Coronary artery (tissue), 2 donors: Measurements from ENCODE around the gene KLHL36.

Experiments used
- DNase-seq: peaks from one replicate; pipeline ENCODE4 v3.0.0-alpha.2; 2017; ENCODE audit warnings: low spot score
- H3K27ac ChIP-seq, 2 donors: fragments of 200-600 bp; sonication (generic); one replicate each; pipeline ENCODE4 v1.5.1; 2016 to 2019
- H3K4me3 ChIP-seq: fragments of 200-600 bp; sonication (generic); 2 replicates; pipeline ENCODE4 v1.5.1; 2016; ENCODE audit warnings: mild to moderate bottlenecking, moderate library complexity
- TF ChIP-seq, protein P1 (sequence below): fragments of 200-600 bp; sonication (generic); IDR thresholded peaks from one replicate; pipeline ENCODE4 v1.5.1; 2019; ENCODE audit warnings: antibody characterized with exemption

Gene KLHL36

DNA sequence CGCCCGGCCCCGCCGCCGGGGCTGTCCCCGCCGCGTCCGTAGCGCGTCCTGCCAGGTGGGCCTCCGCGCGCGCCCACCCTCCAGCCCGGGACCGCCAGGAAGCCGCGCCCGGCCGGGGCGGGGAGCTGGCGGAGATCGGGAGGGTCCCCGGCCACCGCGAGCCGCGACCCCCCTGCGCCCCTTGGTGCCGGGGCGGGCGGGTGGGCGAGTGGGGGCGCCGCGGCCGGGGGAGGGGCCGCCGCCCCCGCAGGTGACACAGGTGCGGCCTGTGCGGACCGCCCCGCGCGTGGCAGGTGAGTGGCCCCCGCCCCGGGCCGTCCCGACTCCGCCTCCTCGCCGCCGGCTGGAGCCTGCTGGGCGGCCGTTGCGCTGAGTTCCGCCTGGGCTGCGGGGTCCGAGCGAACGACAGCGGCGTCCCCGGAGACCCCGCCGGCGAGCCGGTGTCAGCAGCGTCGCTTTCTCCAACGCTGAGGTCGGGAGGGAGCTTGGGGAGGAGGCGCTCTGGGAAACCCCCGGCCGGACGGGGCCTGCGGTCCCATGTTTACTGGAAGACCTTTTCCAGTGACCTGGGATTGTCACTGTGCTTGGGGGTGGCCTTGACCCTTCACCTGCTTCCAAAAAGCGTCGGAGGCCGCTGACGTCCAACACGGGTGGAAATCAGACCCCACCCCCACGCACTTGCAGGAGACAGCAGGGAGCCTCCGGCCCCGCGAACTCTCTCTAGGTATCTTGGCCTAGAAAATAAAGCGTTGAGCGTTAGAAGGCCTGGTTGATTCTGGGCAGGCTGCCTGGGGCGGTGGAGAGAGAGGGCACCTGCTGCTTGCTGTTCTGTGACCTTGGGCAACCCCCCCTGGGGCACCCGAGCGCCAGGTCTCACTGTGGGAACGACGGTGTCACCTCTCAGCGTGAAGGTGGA lies 542 bp downstream of the KLHL36 start:
- peak overlapping the region; percentile 87 to 92 for H3K27ac ChIP-seq
- DNase-seq = no peak
- peak overlapping the region; percentile 84 for H3K4me3 ChIP-seq
- TF ChIP-seq, protein P1, sequence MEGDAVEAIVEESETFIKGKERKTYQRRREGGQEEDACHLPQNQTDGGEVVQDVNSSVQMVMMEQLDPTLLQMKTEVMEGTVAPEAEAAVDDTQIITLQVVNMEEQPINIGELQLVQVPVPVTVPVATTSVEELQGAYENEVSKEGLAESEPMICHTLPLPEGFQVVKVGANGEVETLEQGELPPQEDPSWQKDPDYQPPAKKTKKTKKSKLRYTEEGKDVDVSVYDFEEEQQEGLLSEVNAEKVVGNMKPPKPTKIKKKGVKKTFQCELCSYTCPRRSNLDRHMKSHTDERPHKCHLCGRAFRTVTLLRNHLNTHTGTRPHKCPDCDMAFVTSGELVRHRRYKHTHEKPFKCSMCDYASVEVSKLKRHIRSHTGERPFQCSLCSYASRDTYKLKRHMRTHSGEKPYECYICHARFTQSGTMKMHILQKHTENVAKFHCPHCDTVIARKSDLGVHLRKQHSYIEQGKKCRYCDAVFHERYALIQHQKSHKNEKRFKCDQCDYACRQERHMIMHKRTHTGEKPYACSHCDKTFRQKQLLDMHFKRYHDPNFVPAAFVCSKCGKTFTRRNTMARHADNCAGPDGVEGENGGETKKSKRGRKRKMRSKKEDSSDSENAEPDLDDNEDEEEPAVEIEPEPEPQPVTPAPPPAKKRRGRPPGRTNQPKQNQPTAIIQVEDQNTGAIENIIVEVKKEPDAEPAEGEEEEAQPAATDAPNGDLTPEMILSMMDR = no peak

DNA sequence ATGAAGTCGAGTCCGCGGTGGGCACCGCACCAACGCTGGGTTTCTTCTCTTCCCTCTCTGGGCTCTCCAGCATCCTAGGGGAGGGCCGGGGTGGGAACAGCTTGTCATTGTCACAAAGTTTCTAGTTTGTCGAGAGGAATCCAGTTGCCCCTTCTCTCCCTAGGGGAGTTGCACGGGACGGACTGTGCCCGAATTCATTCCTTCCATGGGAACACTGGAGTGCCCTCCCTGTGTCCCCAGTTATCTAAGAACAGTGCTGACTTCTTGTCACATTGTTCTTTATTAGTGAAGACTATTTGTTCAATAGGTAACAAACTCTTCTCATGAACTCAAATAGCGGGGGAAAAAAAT lies 1.2 kb downstream of the KLHL36 start:
- DNase-seq = no peak
- Histone ChIP-seq H3K4me3 (peak overlapping the region; percentile 84), H3K27ac (peak overlapping the region; percentile 87 to 92)
- TF ChIP-seq, protein P1 = no peak

DNA sequence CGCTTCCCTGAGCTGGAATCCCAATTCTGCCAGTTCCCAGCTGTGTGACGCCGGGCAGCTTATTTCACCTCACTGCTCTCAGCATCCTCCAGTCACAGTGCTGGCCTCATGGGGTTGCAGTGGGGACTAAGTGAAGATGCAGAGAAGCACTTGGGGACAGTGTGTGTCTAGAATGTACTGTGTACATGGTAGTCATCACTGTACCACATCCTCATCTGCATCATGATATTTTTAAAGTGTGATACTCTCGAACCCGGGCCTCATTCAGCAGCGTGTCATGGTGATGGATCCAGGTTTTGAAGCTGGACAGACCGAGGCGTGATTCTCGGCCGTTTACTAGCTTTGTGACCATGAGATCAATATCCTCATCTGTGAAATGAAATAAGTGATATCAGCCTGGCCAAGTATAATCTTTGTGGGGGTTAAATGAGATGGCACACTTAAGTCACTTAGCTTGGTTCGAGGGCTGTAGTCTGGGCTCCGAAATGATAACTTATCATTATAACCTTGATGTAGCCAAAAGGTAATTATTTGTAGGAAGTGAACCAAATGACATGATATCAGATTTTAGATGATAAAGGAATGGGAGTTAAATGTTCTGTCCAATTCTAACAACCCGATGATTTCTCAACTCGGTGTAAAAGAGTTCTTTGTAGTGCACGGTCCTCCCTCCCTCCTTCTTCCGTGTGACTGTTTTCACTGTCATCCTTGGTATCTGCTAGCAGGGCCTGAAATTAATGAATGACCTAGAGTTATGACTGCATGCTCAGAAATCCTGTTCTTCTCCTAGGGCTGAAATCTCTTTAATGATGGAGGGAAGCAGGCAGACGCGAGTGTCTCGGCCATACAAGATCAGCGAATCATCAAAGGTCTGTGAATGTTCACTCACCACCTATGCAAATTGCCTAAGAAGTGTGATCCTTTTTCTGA lies 2.0 kb downstream of the KLHL36 start:
- DNase-seq = no peak
- Histone ChIP-seq H3K27ac (peak overlapping the region; percentile 87 to 92), H3K4me3 (peak overlapping the region; percentile 84)
- TF ChIP-seq, protein P1 = no peak

DNA sequence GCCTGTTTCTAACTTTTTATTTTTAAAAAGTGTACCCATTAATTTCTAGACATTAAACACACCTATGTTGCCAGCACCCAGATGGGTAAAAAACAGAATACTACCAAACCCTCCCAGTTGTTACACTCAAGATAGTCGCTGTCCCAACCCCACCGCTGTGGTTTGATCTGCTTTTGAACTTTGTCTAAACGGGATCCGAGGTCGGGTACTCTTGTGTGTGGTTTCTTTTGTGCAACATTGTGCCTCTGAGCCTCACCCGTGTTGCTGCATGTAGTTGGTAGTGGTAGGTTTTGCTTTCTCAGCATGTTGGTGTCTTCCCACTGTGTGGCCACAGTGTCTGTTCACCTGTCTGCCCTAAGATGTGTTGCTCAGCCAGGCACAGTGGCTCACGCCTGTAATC lies 4.3 kb downstream of the KLHL36 start:
- Histone ChIP-seq H3K27ac (no peak overlapping the region), H3K4me3 (no peak overlapping the region)
- DNase-seq = no peak
- TF ChIP-seq, protein P1 = no peak

DNA sequence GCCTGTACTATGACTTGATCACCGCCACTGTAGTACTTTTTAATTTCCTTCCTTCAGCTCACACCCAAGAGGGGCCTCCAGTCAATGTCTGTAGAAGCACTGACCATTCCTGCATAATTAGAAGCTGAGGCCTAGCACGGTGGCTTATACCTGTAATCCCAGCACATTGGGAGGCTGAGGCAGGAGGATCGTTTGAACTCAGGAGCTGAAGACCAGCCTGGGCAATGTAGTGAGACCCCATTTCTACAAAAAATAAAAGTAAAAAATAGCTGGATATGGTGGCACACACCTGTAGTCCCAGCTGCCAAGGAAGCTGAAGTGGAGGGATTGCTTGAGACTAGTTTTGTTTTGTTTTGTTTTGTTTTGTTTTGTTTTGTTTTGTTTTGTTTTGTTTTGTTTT lies 5.9 kb downstream of the KLHL36 start:
- no peak overlapping the region for H3K27ac ChIP-seq
- H3K4me3 ChIP-seq = no peak overlapping the region
- TF ChIP-seq, protein P1 = no peak
- no peak for DNase-seq

DNA sequence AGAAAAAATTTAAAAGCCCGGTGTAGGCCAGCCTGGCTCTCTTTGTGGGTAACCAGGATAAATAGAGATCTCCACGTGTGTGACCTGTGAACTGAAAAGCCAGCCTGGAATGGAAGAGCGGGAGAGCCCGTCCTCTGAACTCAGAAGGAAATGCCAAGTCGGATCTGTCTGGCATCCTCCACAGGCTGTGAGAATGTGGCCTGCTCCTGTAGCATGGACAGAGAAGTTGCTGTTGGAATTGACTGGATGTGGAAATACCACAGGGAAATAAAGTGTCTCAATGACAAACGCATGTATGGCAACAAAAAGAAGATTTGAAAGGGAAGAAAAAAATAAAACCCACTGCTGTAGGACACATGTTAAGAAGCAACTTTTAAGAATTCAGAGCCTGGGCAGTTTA lies 6.7 kb downstream of the KLHL36 start:
- no peak overlapping the region for H3K4me3 ChIP-seq
- no peak overlapping the region for H3K27ac ChIP-seq
- DNase-seq = no peak
- TF ChIP-seq, protein P1 = no peak
